HepG2 (cell line): Measurements from ENCODE around the gene UBE2O. TPM values are rescaled to one million over a fixed set of nuclear protein-coding genes. Genes with fewer than 3 reads are reported as not detected.

ENCODE experiments used
- BRD4 ChIP-seq: sonication (generic); formaldehyde crosslinking; IDR thresholded peaks from 2 replicates; pipeline ENCODE4 v1.4.0; 2020; ENCODE audit warnings: missing genetic modification reagents
- GABPB1 ChIP-seq: IDR thresholded peaks from 2 replicates; pipeline ENCODE4 v1.6.1; 2016; ENCODE audit warnings: mild to moderate bottlenecking, missing genetic modification reagents, moderate library complexity, missing compliant biosample characterization
- HNF4G ChIP-seq, 2 experiments: sonication (generic) in 1 of 2; formaldehyde crosslinking in 1 of 2; IDR thresholded peaks; 2 replicates each; pipeline versions ENCODE4 v1.4.0 to v1.6.1; 2011 to 2020; ENCODE audit warnings: borderline replicate concordance in 2 of 2, low read depth in 2 of 2, mild to moderate bottlenecking in 2 of 2, low read length in 1 of 2, missing genetic modification reagents in 1 of 2, moderate library complexity in 1 of 2
- ZNF546 ChIP-seq: sonication (generic); formaldehyde crosslinking; conservative IDR thresholded peaks from 2 replicates; pipeline ENCODE4 v1.8.1; 2023; ENCODE audit warnings: mild to moderate bottlenecking, missing genetic modification reagents
- ZNF616 ChIP-seq: sonication (generic); formaldehyde crosslinking; IDR thresholded peaks from 2 replicates; pipeline ENCODE4 v1.5.0; 2020; ENCODE audit warnings: low read depth, mild to moderate bottlenecking, missing genetic modification reagents
- ZNF672 ChIP-seq: sonication (generic); formaldehyde crosslinking; IDR thresholded peaks from 2 replicates; pipeline ENCODE4 v1.8.1; 2022; ENCODE audit warnings: missing genetic modification reagents
- ZNF761 ChIP-seq: sonication (generic); formaldehyde crosslinking; conservative IDR thresholded peaks from 2 replicates; pipeline ENCODE4 v1.4.0; 2020; ENCODE audit warnings: mild to moderate bottlenecking, missing genetic modification reagents
- polyA plus RNA-seq, 8 experiments: library from polyadenylated mRNA; depleted of rRNA in 3 of 8; stranded (reverse) in 7 of 8; unstranded in 1 of 8; fragments of >200 nt; fragmentation: Illumina TruSeq in 4 of 8; extraction: Trizol in 4 of 8; gene quantifications; 2 replicates each; pipeline versions ENCODE4 v1.2.1 to v1.2.3, GENCODE V29; 2011 to 2016; ENCODE audit warnings: low read depth in 4 of 8, missing spikeins in 1 of 8, mixed read lengths in 1 of 8; ENCODE audit not compliant: insufficient read depth in 1 of 8
- total RNA-seq, 5 experiments: library from RNA; depleted of rRNA; stranded (reverse); fragments of >200 nt; fragmentation: Illumina TruSeq; extraction: Trizol; gene quantifications; 2 replicates each; pipeline ENCODE4 v1.2.3, GENCODE V29; 2016; ENCODE audit warnings: low read depth in 1 of 5
- TF ChIP-seq, protein P1 (sequence below): sonication (generic); formaldehyde crosslinking; IDR thresholded peaks from 2 replicates; pipeline ENCODE4 v1.5.1; 2020; ENCODE audit warnings: mild to moderate bottlenecking, missing genetic modification reagents, moderate library complexity
- TF ChIP-seq, protein P2 (sequence below): IDR thresholded peaks from 2 replicates; pipeline ENCODE4 v1.6.1; 2018; ENCODE audit warnings: missing genetic modification reagents
- TF ChIP-seq, protein P3 (sequence below): sonication (generic); formaldehyde crosslinking; IDR thresholded peaks from 2 replicates; pipeline ENCODE4 v1.4.0; 2020; ENCODE audit warnings: missing genetic modification reagents, mild to moderate bottlenecking, borderline replicate concordance
- TF ChIP-seq, protein P4 (sequence below): sonication (generic); formaldehyde crosslinking; IDR thresholded peaks from 2 replicates; pipeline ENCODE4 v1.5.0; 2020; ENCODE audit warnings: missing genetic modification reagents
- TF ChIP-seq, protein P5 (sequence below): sonication (generic); formaldehyde crosslinking; conservative IDR thresholded peaks from 2 replicates; pipeline ENCODE4 v1.4.0; 2020; ENCODE audit warnings: missing genetic modification reagents
- TF ChIP-seq, protein P6 (sequence below): sonication (generic); formaldehyde crosslinking; IDR thresholded peaks from 2 replicates; pipeline ENCODE4 v1.5.0; 2020; ENCODE audit warnings: mild to moderate bottlenecking, missing genetic modification reagents
- TF ChIP-seq, protein P7 (sequence below): IDR thresholded peaks from 2 replicates; pipeline ENCODE4 v1.6.1; 2016; ENCODE audit warnings: control low read depth
- TF ChIP-seq, protein P8 (sequence below): IDR thresholded peaks from 2 replicates; pipeline ENCODE4 v1.6.1; 2016

Gene UBE2O
- total and polyA plus RNA-seq, 2 of the 13 experiments (the other 11 are each of a cell fraction or from before 2014, with no cell fraction given) = 21.5 to 23.5 TPM

DNA sequence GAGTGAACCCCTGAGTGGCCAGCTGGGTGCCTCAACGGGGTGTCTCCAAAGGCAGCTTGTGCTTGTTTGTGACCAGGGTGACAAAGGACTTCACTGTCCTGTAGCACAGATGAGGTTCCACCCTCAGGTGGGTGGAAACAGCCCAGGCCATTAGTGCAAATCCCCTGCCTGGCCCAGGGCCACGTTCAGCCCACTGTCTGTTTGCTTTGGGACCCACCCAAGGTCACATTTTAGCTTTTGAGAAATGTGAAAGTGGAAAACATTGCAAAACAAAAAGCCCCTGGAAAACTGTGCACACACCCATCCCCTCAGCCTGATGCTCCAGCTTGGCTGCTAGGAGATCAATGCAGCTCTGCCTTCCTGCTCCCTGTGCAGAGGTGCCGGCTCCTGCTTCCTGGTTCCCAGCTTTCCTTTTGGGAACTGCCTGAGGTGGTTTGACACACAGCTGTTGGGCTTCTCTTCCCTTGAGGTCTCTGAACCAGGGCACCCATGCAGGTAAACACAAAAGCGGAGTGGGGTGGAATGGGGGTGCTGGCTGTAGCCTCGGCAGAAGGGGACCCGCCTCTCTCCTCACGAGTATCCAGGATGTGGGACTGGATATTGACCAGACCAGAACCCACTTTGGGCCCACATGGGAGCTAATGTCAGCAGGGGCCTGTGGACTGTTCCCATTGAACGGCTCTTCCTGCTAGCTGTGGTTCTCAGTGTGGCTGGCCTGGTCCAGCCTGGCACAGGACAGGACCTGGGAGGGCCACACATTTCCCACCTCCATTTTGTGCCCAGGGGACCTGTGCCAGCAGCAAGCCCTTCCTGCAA is 76.4 kb downstream of the UBE2O start (continued):
- TF ChIP-seq ZNF546 (CRISPR knock-in tag) (no peak), HNF4G (IDR thresholded peaks at IDR 0.05; ENCODE audit: borderline replicate concordance, low read depth, low read length) (peak; percentile 47; the same call in 1 of the 2 replicates), HNF4G (CRISPR knock-in tag; IDR thresholded peaks at IDR 0.05; ENCODE audit: borderline replicate concordance, low read depth) (peak; percentile 15; the same call in 1 of the 2 replicates), GABPB1 (CRISPR knock-in tag) (0 out of 2 replicates have a peak, but pooled peaks have one; percentile 20), ZNF761 (peak; percentile 57; the same call in 1 of the 2 replicates), ZNF616 (CRISPR knock-in tag) (no peak), BRD4 (CRISPR knock-in tag) (0 out of 2 replicates have a peak, but pooled peaks have one; percentile 64), ZNF672 (CRISPR knock-in tag) (peak; percentile 99)
- TF ChIP-seq, protein P1, sequence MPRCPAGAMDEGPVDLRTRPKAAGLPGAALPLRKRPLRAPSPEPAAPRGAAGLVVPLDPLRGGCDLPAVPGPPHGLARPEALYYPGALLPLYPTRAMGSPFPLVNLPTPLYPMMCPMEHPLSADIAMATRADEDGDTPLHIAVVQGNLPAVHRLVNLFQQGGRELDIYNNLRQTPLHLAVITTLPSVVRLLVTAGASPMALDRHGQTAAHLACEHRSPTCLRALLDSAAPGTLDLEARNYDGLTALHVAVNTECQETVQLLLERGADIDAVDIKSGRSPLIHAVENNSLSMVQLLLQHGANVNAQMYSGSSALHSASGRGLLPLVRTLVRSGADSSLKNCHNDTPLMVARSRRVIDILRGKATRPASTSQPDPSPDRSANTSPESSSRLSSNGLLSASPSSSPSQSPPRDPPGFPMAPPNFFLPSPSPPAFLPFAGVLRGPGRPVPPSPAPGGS (CRISPR knock-in tag) = 0 out of 2 replicates have a peak, but pooled peaks have one; percentile 14
- TF ChIP-seq, protein P2, sequence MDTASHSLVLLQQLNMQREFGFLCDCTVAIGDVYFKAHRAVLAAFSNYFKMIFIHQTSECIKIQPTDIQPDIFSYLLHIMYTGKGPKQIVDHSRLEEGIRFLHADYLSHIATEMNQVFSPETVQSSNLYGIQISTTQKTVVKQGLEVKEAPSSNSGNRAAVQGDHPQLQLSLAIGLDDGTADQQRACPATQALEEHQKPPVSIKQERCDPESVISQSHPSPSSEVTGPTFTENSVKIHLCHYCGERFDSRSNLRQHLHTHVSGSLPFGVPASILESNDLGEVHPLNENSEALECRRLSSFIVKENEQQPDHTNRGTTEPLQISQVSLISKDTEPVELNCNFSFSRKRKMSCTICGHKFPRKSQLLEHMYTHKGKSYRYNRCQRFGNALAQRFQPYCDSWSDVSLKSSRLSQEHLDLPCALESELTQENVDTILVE = peak; percentile 89
- TF ChIP-seq, protein P3, sequence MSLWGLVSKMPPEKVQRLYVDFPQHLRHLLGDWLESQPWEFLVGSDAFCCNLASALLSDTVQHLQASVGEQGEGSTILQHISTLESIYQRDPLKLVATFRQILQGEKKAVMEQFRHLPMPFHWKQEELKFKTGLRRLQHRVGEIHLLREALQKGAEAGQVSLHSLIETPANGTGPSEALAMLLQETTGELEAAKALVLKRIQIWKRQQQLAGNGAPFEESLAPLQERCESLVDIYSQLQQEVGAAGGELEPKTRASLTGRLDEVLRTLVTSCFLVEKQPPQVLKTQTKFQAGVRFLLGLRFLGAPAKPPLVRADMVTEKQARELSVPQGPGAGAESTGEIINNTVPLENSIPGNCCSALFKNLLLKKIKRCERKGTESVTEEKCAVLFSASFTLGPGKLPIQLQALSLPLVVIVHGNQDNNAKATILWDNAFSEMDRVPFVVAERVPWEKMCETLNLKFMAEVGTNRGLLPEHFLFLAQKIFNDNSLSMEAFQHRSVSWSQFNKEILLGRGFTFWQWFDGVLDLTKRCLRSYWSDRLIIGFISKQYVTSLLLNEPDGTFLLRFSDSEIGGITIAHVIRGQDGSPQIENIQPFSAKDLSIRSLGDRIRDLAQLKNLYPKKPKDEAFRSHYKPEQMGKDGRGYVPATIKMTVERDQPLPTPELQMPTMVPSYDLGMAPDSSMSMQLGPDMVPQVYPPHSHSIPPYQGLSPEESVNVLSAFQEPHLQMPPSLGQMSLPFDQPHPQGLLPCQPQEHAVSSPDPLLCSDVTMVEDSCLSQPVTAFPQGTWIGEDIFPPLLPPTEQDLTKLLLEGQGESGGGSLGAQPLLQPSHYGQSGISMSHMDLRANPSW (CRISPR knock-in tag) = peak; percentile 32
- TF ChIP-seq, protein P4, sequence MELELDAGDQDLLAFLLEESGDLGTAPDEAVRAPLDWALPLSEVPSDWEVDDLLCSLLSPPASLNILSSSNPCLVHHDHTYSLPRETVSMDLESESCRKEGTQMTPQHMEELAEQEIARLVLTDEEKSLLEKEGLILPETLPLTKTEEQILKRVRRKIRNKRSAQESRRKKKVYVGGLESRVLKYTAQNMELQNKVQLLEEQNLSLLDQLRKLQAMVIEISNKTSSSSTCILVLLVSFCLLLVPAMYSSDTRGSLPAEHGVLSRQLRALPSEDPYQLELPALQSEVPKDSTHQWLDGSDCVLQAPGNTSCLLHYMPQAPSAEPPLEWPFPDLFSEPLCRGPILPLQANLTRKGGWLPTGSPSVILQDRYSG (CRISPR knock-in tag) = no peak
- TF ChIP-seq, protein P5, sequence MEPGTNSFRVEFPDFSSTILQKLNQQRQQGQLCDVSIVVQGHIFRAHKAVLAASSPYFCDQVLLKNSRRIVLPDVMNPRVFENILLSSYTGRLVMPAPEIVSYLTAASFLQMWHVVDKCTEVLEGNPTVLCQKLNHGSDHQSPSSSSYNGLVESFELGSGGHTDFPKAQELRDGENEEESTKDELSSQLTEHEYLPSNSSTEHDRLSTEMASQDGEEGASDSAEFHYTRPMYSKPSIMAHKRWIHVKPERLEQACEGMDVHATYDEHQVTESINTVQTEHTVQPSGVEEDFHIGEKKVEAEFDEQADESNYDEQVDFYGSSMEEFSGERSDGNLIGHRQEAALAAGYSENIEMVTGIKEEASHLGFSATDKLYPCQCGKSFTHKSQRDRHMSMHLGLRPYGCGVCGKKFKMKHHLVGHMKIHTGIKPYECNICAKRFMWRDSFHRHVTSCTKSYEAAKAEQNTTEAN (CRISPR knock-in tag) = peak; percentile 100
- TF ChIP-seq, protein P6, sequence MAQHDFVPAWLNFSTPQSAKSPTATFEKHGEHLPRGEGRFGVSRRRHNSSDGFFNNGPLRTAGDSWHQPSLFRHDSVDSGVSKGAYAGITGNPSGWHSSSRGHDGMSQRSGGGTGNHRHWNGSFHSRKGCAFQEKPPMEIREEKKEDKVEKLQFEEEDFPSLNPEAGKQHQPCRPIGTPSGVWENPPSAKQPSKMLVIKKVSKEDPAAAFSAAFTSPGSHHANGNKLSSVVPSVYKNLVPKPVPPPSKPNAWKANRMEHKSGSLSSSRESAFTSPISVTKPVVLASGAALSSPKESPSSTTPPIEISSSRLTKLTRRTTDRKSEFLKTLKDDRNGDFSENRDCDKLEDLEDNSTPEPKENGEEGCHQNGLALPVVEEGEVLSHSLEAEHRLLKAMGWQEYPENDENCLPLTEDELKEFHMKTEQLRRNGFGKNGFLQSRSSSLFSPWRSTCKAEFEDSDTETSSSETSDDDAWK = no peak
- TF ChIP-seq, protein P7, sequence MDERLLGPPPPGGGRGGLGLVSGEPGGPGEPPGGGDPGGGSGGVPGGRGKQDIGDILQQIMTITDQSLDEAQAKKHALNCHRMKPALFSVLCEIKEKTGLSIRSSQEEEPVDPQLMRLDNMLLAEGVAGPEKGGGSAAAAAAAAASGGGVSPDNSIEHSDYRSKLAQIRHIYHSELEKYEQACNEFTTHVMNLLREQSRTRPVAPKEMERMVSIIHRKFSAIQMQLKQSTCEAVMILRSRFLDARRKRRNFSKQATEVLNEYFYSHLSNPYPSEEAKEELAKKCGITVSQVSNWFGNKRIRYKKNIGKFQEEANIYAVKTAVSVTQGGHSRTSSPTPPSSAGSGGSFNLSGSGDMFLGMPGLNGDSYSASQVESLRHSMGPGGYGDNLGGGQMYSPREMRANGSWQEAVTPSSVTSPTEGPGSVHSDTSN (CRISPR knock-in tag) = 0 out of 2 replicates have a peak, but pooled peaks have one; percentile 5
- TF ChIP-seq, protein P8, sequence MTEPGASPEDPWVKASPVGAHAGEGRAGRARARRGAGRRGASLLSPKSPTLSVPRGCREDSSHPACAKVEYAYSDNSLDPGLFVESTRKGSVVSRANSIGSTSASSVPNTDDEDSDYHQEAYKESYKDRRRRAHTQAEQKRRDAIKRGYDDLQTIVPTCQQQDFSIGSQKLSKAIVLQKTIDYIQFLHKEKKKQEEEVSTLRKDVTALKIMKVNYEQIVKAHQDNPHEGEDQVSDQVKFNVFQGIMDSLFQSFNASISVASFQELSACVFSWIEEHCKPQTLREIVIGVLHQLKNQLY (CRISPR knock-in tag) = peak; percentile 59
